Fibroblast of upper back skin (primary cell): ENCODE measurements around the gene LRMDA.
A peak's percentile ranks its signal among the peaks of the same experiment; 100 is the strongest.

Source experiments
- DNase-seq: peaks from one replicate; pipeline ENCODE4 v3.0.0-alpha.2; 2013

Gene LRMDA

GRCh38 chr10:75889051-75889450 lies 457.6 kb downstream of the LRMDA start:
- no peak for DNase-seq

DNA sequence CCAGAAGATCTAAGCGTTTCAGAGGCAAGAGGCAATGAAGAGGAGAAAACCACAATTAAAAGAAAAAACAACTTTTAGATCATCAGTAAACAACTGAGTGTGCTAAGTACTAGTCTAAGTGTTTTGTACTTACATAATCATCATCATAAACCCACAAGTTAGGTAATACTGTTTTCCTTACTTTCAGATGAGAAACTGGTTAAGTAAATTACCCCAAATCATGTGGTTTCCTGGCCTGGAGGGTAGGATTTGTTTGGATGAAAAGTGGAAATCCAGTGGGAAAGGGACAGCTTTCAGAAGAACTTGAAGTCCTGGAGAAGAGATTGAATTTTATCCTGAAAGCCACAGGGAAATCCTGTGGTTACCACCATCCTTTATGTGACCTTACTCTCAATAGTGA lies 463.3 kb downstream of the LRMDA start:
- DNase-seq = no peak

- DNase-seq = no peak
These were observed 463.8 kb downstream of the LRMDA start for GRCh38 chr10:75895259-75895658.

- DNase-seq = no peak
These were observed 468.5 kb downstream of the LRMDA start for GRCh38 chr10:75899816-75900390.

DNA sequence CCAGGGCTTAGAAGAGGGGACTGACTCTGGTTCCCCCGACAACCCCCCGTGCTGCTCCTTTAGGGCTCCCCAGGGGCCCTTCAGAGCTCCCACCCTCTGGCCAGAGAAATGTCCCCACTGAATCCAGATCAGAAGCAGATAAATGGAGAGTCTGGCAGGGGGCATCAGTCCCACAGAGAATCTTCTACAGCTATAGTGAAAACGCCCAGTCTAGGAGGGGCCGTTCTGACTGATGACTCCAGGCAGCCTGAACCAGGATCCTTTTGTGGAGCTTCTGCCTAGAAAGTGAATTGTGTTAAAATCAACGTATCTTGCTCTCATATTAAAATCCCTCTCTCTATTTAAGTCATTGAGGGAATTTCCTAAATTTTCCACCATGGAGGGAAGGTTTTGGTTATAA lies 471.4 kb downstream of the LRMDA start:
- DNase-seq = no peak

DNA sequence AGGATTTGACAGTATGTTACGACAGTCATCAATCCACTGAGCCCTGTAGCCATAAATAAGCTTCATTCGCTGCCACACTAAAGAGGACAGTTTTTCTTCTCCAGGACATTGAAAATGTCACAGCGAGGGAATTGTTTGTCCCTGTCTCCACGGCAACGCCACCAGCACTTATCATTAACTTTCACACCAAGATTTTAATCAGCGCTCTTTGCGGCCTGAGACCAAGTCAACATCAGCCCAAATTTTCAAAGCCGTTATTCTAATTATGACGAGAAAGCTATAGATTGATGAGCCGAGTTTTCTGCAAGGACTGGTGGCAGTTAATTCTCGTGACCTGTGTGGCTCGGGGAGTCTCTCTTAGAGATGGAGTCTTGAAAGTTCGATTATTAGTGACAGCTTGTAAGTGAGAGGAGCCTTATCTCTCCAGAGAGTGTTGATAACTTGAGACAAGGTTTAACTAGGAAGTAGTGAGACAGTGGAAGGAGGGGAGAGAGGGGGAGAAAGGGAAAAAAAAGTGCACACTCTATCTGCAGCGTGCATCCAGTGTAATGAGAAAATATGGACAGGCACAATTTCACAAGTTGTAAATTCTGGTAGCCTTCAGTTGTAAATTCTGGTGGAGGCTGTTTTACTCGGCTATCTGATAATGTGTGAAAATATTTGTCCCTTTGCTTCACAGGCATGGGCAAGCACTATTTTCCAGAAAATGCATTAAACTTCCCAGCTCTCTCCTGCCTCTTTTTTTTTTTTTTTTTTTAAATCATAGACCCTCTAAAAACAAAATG lies 473.3 kb downstream of the LRMDA start:
- DNase-seq = no peak

DNA sequence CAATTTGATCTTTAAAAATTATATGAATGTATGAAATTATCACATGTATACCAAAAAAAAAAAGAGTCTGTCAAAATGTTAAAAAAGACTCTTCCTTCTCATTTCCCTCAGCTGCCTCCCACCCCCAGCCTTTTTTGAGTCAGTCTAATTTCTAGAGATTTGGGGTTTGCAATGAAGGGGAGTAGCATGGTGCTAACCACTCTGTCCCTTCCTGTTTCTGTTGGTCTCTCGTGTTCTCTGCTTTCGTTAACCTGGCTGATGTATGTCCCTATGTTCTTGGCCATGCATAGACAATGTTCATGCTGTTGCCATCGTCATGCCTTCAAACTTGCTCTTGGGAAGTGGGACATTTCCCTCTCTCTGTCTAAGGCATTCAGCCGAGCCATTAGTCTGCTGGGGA lies 474.1 kb downstream of the LRMDA start:
- no peak for DNase-seq

DNA sequence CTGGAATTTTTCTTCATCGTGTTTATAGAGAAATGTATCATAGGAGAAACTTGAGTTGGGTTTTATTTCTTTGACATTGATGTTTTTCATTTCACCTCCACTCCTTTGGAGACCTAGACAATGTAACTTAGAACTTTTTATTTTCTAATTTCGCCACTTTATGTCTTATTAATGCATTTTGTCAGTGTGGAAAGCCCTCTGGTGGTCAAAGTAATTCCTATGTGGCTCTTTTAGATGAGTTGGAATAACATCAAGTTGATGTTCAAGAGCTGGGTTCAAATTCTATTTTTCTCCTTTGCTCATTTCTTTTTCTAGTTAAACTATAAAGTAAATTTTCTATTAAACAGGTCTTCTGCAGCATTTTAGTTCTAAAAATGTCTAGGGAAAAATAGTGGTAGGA lies 478.6 kb downstream of the LRMDA start:
- peak; percentile 44 for DNase-seq

DNA sequence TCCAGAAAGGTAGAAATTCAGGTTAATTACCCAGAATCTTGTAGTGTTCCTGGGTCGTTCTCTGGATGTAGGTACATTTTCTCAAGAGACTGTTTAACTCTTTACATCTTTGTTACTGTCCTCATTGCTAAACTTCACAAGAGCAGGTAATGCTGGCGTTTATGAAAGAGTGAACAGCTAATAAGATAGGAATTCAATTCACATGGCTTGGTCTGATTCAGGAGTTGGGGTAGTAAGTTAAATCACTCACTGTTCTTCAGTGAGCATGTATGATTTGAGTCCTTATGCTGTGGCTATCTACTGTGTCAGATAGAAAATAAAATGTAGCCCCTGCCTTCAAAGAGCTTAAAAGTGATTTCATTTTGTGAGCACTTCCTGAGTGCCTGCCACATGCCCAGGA lies 480.0 kb downstream of the LRMDA start:
- DNase-seq = peak; percentile 7

GRCh38 chr10:75916906-75917305 lies 485.5 kb downstream of the LRMDA start:
- DNase-seq = no peak

GRCh38 chr10:75919913-75920312 lies 488.5 kb downstream of the LRMDA start:
- no peak for DNase-seq

GRCh38 chr10:75922435-75922834 lies 491.0 kb downstream of the LRMDA start:
- DNase-seq = peak; percentile 8

GRCh38 chr10:75924309-75924902 lies 493.0 kb downstream of the LRMDA start:
- DNase-seq = no peak

DNA sequence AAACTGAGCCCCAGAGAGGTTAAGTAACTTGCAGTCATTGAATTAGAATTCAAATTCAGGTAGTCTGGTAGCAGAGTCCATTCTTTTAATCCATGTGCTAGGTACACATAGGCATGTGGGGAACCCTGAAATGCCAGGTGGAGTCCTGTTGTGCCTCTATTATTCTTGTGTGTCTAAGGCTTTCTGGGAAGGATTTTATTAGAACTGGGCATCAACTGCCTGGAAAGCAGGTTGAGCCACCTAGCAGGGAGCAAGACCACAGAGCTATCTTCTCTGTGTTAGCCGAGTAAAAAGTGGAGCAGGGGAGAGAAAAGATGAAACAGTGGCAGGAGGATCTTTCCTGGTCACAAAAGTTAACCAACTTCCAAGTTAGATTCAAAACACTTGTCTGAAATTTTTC lies 494.6 kb downstream of the LRMDA start:
- no peak for DNase-seq

GRCh38 chr10:75926763-75927162 lies 495.3 kb downstream of the LRMDA start:
- DNase-seq = no peak

- DNase-seq = no peak
These were observed 496.8 kb downstream of the LRMDA start for GRCh38 chr10:75928231-75928630.

- DNase-seq = no peak
These were observed 498.3 kb downstream of the LRMDA start for GRCh38 chr10:75929630-75930161.

GRCh38 chr10:75932921-75933320 lies 501.5 kb downstream of the LRMDA start:
- no peak for DNase-seq

DNA sequence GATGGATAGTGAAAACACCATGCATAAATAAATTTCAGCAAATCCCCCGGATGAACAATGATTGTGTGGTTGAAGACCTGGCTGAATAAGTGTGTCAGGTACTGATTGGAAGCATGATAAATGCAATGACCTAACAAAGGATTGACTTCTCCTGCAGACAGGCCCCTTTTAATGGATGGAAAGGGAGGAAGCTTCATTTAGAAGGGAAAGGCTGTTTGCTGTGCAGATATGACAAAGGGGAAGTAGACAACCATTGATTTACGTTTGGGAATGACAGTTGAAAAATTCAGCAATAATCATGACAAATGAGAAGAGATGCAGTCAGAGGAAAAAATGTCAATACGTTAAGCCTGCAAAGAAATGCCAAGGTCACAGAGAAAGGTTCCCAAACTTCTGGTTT lies 503.8 kb downstream of the LRMDA start:
- DNase-seq = no peak

GRCh38 chr10:75935650-75936400 lies 504.4 kb downstream of the LRMDA start:
- no peak for DNase-seq

DNA sequence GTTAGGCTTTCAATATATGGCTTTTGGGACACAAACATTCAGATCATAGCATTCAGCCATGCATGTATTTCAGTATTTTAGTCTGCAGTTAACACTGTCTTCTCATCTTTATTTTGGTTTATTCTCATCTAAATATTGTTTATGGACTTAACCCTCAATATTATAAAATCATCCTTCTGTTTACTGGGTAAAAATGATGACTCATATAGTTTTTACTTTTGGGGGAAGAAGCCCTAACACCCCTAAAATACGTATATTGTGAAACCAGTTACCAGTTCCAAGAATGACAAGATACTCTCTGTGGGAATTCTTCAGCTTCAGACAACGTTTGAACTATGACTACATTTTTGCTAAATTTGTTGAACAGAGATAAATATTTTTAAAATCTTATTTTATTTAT lies 505.4 kb downstream of the LRMDA start:
- no peak for DNase-seq

- DNase-seq = no peak
These were observed 506.4 kb downstream of the LRMDA start for GRCh38 chr10:75937823-75938222.

DNA sequence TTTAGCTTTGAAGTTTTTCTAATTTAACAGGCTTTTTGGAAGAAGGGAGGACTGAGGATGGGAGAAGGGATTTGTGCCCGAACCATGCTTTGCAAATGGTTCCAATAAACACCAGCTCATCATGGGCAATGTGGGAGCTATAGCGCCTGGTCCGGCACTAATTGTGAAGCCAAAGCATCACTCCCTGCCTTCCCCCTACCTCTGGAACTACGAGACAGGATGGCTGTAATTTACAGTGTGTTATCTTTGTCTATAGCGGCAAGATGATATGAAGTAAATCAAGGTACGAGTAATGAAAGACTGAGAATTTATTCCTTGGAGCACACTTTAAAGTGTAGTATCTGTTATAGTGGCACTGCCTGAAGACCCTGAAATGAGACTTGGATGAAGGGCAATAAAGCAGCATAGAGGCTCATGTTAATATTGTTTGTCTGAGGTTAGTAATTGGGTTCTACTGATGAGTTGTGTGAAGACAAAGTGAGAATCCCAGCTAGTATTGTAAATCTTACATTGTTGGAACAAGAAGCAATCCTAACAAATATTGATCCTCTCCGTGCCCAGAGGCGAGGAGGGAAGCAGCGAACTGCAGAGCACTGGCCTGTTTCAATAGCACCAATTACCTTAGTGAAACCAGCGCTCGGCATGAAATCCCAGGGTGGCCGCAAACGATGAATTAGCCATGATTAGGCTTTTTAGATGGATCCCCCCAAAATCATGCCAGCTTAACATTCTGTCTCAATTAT lies 507.1 kb downstream of the LRMDA start:
- no peak for DNase-seq
